Spleen (tissue), 3 donors: ENCODE measurements around the gene TMEM117.

Experiments
- POLR2A ChIP-seq, 3 donors: fragments of 450-650 bp; IDR thresholded peaks; one replicate each; pipeline ENCODE4 v1.5.1; 2017; ENCODE audit warnings: antibody characterized with exemption in 3 of 3, mild to moderate bottlenecking in 1 of 3
- POLR2AphosphoS5 ChIP-seq, 3 donors: sonication (generic); formaldehyde crosslinking; IDR thresholded peaks; one replicate each; pipeline ENCODE4 v1.5.1; 2017; ENCODE audit warnings: antibody characterized with exemption in 3 of 3

- TF ChIP-seq POLR2AphosphoS5 (IDR thresholded peaks at IDR 0.05) (no peak), POLR2A (IDR thresholded peaks at IDR 0.05) (no peak)
Measured at GRCh38 chr12:43898474-43898873, 62.6 kb downstream of the TMEM117 start.
